ENCODE results near the gene KCNJ6.

The KCNJ6 gene

GRCh38 chr21:37903396-37903795, 12.9 kb downstream of the KCNJ6 start:
- DNase-seq: no peak

GRCh38 chr21:37899146-37899545, 17.1 kb downstream of the KCNJ6 start:
- DNase-seq: no peak

- no peak for DNase-seq
Measured at GRCh38 chr21:37896788-37897187, 19.5 kb downstream of the KCNJ6 start.

GRCh38 chr21:37891972-37892371, 24.3 kb downstream of the KCNJ6 start:
- no peak for DNase-seq

GRCh38 chr21:37888659-37889058, 27.6 kb downstream of the KCNJ6 start:
- DNase-seq: no peak

GRCh38 chr21:37886726-37887299, 29.4 kb downstream of the KCNJ6 start:
- no peak for DNase-seq

GRCh38 chr21:37886120-37886519, 30.1 kb downstream of the KCNJ6 start:
- DNase-seq: no peak

GRCh38 chr21:37878946-37879660, 37.2 kb downstream of the KCNJ6 start:
- no peak for DNase-seq

- DNase-seq: no peak
Measured at GRCh38 chr21:37877888-37878684, 38.2 kb downstream of the KCNJ6 start.

GRCh38 chr21:37877171-37877570, 39.1 kb downstream of the KCNJ6 start:
- no peak for DNase-seq

GRCh38 chr21:37876561-37876960, 39.7 kb downstream of the KCNJ6 start:
- no peak for DNase-seq

GRCh38 chr21:37874904-37875780, 41.1 kb downstream of the KCNJ6 start:
- DNase-seq: no peak

- no peak for DNase-seq
Measured at GRCh38 chr21:37874481-37874880, 41.8 kb downstream of the KCNJ6 start.

GRCh38 chr21:37873655-37874054, 42.6 kb downstream of the KCNJ6 start:
- DNase-seq: no peak

GRCh38 chr21:37871121-37871862, 45.0 kb downstream of the KCNJ6 start:
- no peak for DNase-seq

GRCh38 chr21:37870221-37870620, 46.0 kb downstream of the KCNJ6 start:
- DNase-seq: no peak

GRCh38 chr21:37869661-37870060, 46.6 kb downstream of the KCNJ6 start:
- DNase-seq: no peak

- DNase-seq: no peak
Measured at GRCh38 chr21:37868446-37869295, 47.6 kb downstream of the KCNJ6 start.

- no peak for DNase-seq
Measured at GRCh38 chr21:37866027-37866426, 50.2 kb downstream of the KCNJ6 start.

- no peak for DNase-seq
Measured at GRCh38 chr21:37865156-37865555, 51.1 kb downstream of the KCNJ6 start.

- DNase-seq: no peak
Measured at GRCh38 chr21:37863842-37864241, 52.4 kb downstream of the KCNJ6 start.

All from cortex of kidney (tissue), 1 donor.